ENCODE results near the gene PDHA1. TPM values are rescaled to one million over a fixed set of nuclear protein-coding genes. Genes with fewer than 3 reads are reported as not detected.

PDHA1 gene
- total and polyA plus RNA-seq, 2 of the 8 experiments (the other 6 are each of a cell fraction or from before 2014, with no cell fraction given): 128 to 225 TPM

- no peak for FAIRE-seq
- no peaks in the 10 kb centered on the region for H3K4me1 ChIP-seq (replicated peaks in 1 of 4; ENCODE audit: control insufficient read depth in 3 of 4, insufficient read depth in 4 of 4, low read length in 3 of 4)
Observed at GRCh38 chrX:19354625-19355024, 10.9 kb downstream of the PDHA1 start.

More at GRCh38 chrX:19354625-19355024, 10.9 kb downstream of the PDHA1 start:
- Histone ChIP-seq H3K18ac (ENCODE audit: extremely low read depth, low read length) (no peak overlapping the region), H3K79me1 (ENCODE audit: low read depth, low read length) (no peaks in the 10 kb centered on the region), H2BK5ac (ENCODE audit: low read depth, low read length) (no peak overlapping the region), H2BK12ac (ENCODE audit: low read depth, low read length) (no peak overlapping the region), H3K79me2 (ENCODE audit: control insufficient read depth in 1 of 2, insufficient read depth in 2 of 2, low read length in 2 of 2) (no peaks in the 10 kb centered on the region), H3K23me2 (ENCODE audit: low read depth, low read length) (no peaks in the 10 kb centered on the region), H3K9me3 (ENCODE audit: insufficient read depth in 2 of 2, low read depth in 1 of 2, low read length in 1 of 2) (no peaks in the 10 kb centered on the region), H3K27me3 (replicated peaks in 1 of 4; ENCODE audit: control insufficient read depth in 3 of 4, extremely low read depth in 1 of 4, insufficient read depth in 3 of 4, low read length in 3 of 4) (no peaks in the 10 kb centered on the region), H3K56ac (replicated peaks; ENCODE audit: insufficient read length, low read depth, low read length) (no peak overlapping the region), H3K4me3 (ENCODE audit: extremely low read depth in 1 of 4, insufficient read depth in 2 of 4, low read depth in 3 of 4, low read length in 4 of 4) (no peak overlapping the region), H3K9ac (replicated peaks in 1 of 4; ENCODE audit: extremely low read depth in 1 of 4, low read depth in 3 of 4, low read length in 3 of 4) (no peak overlapping the region), H3K4ac (replicated peaks; ENCODE audit: insufficient read length, low read depth, low read length) (no peak overlapping the region), H3K14ac (ENCODE audit: insufficient read length) (no peak overlapping the region), H3K23ac (ENCODE audit: insufficient read length) (no peak overlapping the region), H2AFZ (ENCODE audit: low read length) (no peak overlapping the region), H4K20me1 (replicated peaks in 1 of 2; ENCODE audit: control insufficient read depth in 1 of 2, insufficient read depth in 2 of 2, low read length in 2 of 2) (peaks cover 0 to 2% of the 10 kb centered on the region in 2 experiments), H4K91ac (replicated peaks; ENCODE audit: insufficient read length, low read length) (no peak overlapping the region), H2AK5ac (ENCODE audit: low read depth, low read length) (no peak overlapping the region), H3K4me2 (ENCODE audit: insufficient read depth in 1 of 2, low read depth in 2 of 2, low read length in 2 of 2) (no peak overlapping the region), H2BK20ac (ENCODE audit: low read length) (no peak overlapping the region), H3K36me3 (ENCODE audit: control insufficient read depth in 2 of 4, insufficient read depth in 4 of 4, low read length in 3 of 4) (peaks cover 11 to 60% (median 41%) of the 10 kb centered on the region in 4 experiments), H2BK120ac (replicated peaks; ENCODE audit: low read depth, low read length) (no peak overlapping the region), H3K27ac (ENCODE audit: low read depth, low read length) (no peak overlapping the region), H4K8ac (ENCODE audit: extremely low read depth, insufficient read depth, low read length) (no peak overlapping the region), H2BK15ac (ENCODE audit: low read length) (no peak overlapping the region), H4K5ac (ENCODE audit: insufficient read length, low read depth, low read length) (no peak overlapping the region)
- TF ChIP-seq POLR2AphosphoS5 (IDR thresholded peaks at IDR 0.05; ENCODE audit: low read depth, low read length) (no peak), SP4 (IDR thresholded peaks at IDR 0.05; ENCODE audit: low read length) (no peak), ZNF274 (IDR thresholded peaks at IDR 0.05; ENCODE audit: borderline replicate concordance, extremely low read depth, low read length) (no peak), FOSL1 (IDR thresholded peaks at IDR 0.05; ENCODE audit: insufficient read depth, low read depth, low read length) (no peak), MAX (IDR thresholded peaks at IDR 0.05) (no peak), TAF7 (optimal IDR thresholded peaks at IDR 0.05; ENCODE audit: borderline replicate concordance, low read depth, low read length) (no peak), CHD1 (IDR thresholded peaks at IDR 0.05; ENCODE audit: low read depth, low read length) (no peak), SP2 (IDR thresholded peaks at IDR 0.05; ENCODE audit: low read length) (no peak), RFX5 (IDR thresholded peaks at IDR 0.05; ENCODE audit: borderline replicate concordance, low read depth, low read length) (no peak), USF2 (IDR thresholded peaks at IDR 0.05; ENCODE audit: low read length) (no peak)
- 94% methylated on average over 5 of the region's 6 CpGs; no CpG with 5 or more reads in 1 of the 2 experiments for WGBS, 2 experiments (ENCODE audit: extremely low coverage in 1 of 2, insufficient coverage in 1 of 2, insufficient read length in 1 of 2, insufficient replicate concordance in 2 of 2, low coverage in 1 of 2, low lambda C conversion rate in 2 of 2, missing lambda C conversion rate in 1 of 2)
- no peak for DNase-seq (ENCODE audit: low read depth in 1 of 2, low spot score in 2 of 2)
- POLR2A ChIA-PET (ENCODE audit: partially characterized antibody): no interaction called here
- CTCF ChIA-PET (ENCODE audit: partially characterized antibody): interaction anchor here (0.7 kb wide), 1 partner anchor 1268 kb away, joined by 3 read pairs; no protein-coding TSS in a partner anchor

All from H1 (cell line).